Upper lobe of right lung (tissue), 1 donor: ENCODE results near the gene DNAJB1. TPM values are rescaled to one million over a fixed set of nuclear protein-coding genes. Genes with fewer than 3 reads are reported as not detected.
"Not testable (repeated sequence)": the region's sequence is repeated elsewhere in the genome, so short reads cannot be mapped to it uniquely, and the experiment has no call there.

Experiments used
- ATAC-seq: fragments of 200-7000 bp; cut with Tn5 transposase; one replicate; pipeline ENCODE4 v1.9.1; 2020; ENCODE audit warnings: mild to moderate bottlenecking, moderate library complexity
- DNase-seq: peaks from one replicate; pipeline ENCODE4 v3.0.0-alpha.2; 2020
- H3K27ac ChIP-seq: fragments of 200-600 bp; one replicate; pipeline ENCODE4 v1.8.0; 2022
- H3K27me3 ChIP-seq: fragments of 200-600 bp; one replicate; pipeline ENCODE4 v1.8.0; 2022; ENCODE audit warnings: mild to moderate bottlenecking
- H3K36me3 ChIP-seq: fragments of 200-600 bp; one replicate; pipeline ENCODE4 v1.8.0; 2022
- H3K4me1 ChIP-seq: fragments of 200-600 bp; one replicate; pipeline ENCODE4 v1.8.0; 2022
- H3K4me3 ChIP-seq: fragments of 200-600 bp; one replicate; pipeline ENCODE4 v1.8.0; 2022; ENCODE audit warnings: mild to moderate bottlenecking
- H3K9me3 ChIP-seq: fragments of 200-600 bp; one replicate; pipeline ENCODE4 v1.8.0; 2022
- intact Hi-C: fragments of 100-400 bp; cut with DNase I; formaldehyde crosslinking; loops from one replicate; pipeline ENCODE4 v1.11.0; 2022
- long read RNA-seq: library from polyadenylated mRNA; unstranded; transcript quantifications from one replicate; pipeline ENCODE4 v2.0.0, GENCODE V29; 2021
- total RNA-seq: library from RNA; stranded (reverse); fragmentation: NEBNext Ultra II Directional; extraction: Animal tissue kit (Norgen Biotek cat#: 25700); gene quantifications from one replicate; pipeline ENCODE4 v1.2.1, GENCODE V29; 2021
- TF ChIP-seq, protein P1 (sequence below): fragments of 200-600 bp; IDR thresholded peaks from one replicate; pipeline ENCODE4 v1.8.0; 2022; ENCODE audit warnings: antibody characterized with exemption
- donor health status: DM: no; HTN: yes; CAD: no; lungs with severe emphysema.

The DNAJB1 gene
- total RNA-seq, result 99.7 TPM
- long read RNA-seq, transcript DNAJB1-201 (3 exons, 2,264 nt), result major isoform, 310 of 360 reads
- long read RNA-seq, transcript DNAJB1-208 (3 exons, 882 nt), result minor isoform, 14 of 360 reads
- long read RNA-seq, partial matches to known transcripts, result 21 of 360 reads
- long read RNA-seq, other reads (novel, unspliced or antisense), result 15 of 360 reads

DNA sequence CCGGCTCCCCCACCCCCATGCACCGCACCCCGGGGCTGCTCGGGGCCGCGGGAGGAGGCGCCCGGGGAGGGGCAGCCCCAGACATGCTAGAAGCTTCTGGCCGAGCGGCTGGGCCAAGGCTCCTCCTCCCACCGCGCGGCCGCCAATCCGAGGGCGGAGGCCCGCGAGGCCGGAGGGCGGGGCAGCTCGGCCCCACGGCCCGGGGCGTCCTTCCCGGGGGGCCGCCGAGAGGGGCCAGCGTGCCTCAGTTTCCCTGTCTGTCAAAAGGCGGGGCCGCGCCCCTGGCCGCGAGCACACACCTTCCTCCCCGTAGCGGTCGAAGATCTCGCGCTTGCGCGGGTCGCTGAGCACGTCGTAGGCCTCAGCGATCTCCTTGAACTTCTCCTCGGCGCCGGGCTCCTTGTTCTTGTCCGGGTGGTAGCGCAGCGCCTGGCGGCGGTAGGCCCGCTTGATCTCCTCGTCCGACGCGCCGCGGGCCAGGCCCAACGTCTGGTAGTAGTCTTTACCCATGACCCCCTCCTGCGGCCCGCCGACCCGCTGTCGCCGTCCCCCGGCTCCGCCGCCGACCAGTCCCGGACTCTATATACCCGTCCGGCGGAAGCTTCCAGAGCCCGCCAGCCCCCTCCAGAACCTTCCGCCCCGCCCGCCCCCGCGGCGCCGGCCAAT is at the start of gene DNAJB1:
TSS of gene DNAJB1 (minus strand) at position 558 of the 666 bp plus-strand sequence. CDS start at position 510, 48 bp downstream.
- Histone ChIP-seq H3K27me3 (no peaks in the 10 kb centered on the region), H3K27ac (peak within 1 kb of the TSS; percentile 99), H3K9me3 (no peaks in the 10 kb centered on the region), H3K4me3 (peak within 1 kb of the TSS; percentile 98), H3K36me3 (peaks cover 29% of the 10 kb centered on the region), H3K4me1 (peaks cover 35% of the 10 kb centered on the region)
- DNase-seq, result peak; percentile 94
- TF ChIP-seq, protein P1, sequence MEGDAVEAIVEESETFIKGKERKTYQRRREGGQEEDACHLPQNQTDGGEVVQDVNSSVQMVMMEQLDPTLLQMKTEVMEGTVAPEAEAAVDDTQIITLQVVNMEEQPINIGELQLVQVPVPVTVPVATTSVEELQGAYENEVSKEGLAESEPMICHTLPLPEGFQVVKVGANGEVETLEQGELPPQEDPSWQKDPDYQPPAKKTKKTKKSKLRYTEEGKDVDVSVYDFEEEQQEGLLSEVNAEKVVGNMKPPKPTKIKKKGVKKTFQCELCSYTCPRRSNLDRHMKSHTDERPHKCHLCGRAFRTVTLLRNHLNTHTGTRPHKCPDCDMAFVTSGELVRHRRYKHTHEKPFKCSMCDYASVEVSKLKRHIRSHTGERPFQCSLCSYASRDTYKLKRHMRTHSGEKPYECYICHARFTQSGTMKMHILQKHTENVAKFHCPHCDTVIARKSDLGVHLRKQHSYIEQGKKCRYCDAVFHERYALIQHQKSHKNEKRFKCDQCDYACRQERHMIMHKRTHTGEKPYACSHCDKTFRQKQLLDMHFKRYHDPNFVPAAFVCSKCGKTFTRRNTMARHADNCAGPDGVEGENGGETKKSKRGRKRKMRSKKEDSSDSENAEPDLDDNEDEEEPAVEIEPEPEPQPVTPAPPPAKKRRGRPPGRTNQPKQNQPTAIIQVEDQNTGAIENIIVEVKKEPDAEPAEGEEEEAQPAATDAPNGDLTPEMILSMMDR, result no peak
- ATAC-seq, result peak; percentile 83
- intact Hi-C loops, result no loop called here

- no peak for ATAC-seq
- no peak for DNase-seq
- H3K27ac ChIP-seq, result no peak overlapping the region
- H3K4me3 ChIP-seq, result no peak overlapping the region
- peaks cover 17% of the 10 kb centered on the region for H3K36me3 ChIP-seq
- intact Hi-C loops, result no loop called here
- H3K9me3 ChIP-seq, result no peaks in the 10 kb centered on the region
- TF ChIP-seq, protein P1, result no peak
- no peaks in the 10 kb centered on the region for H3K27me3 ChIP-seq
- peaks cover 17% of the 10 kb centered on the region for H3K4me1 ChIP-seq
Measured at GRCh38 chr19:14567079-14567478, 48.9 kb upstream of the DNAJB1 start.

GRCh38 chr19:14566712-14567077 is 48.5 kb upstream of the DNAJB1 start:
- TF ChIP-seq, protein P1, result no peak
- Histone ChIP-seq H3K27ac (no peak overlapping the region), H3K36me3 (peaks cover 17% of the 10 kb centered on the region), H3K9me3 (no peaks in the 10 kb centered on the region), H3K4me1 (peaks cover 17% of the 10 kb centered on the region), H3K27me3 (no peaks in the 10 kb centered on the region), H3K4me3 (no peak overlapping the region)
- ATAC-seq (no peak), DNase-seq (no peak)
- intact Hi-C loops, result no loop called here

- H3K4me1 ChIP-seq, result peaks cover 14% of the 10 kb centered on the region
- H3K27ac ChIP-seq, result no peak overlapping the region
- H3K9me3 ChIP-seq, result no peaks in the 10 kb centered on the region
- no peaks in the 10 kb centered on the region for H3K27me3 ChIP-seq
- DNase-seq (no peak), ATAC-seq (no peak)
- no peak overlapping the region for H3K4me3 ChIP-seq
- intact Hi-C loops, result no loop called here
- TF ChIP-seq, protein P1, result no peak
- H3K36me3 ChIP-seq, result peaks cover 17% of the 10 kb centered on the region
Measured at GRCh38 chr19:14565765-14566711, 47.8 kb upstream of the DNAJB1 start.

- DNase-seq (no peak), ATAC-seq (no peak)
- Histone ChIP-seq H3K9me3 (no peaks in the 10 kb centered on the region), H3K36me3 (peaks cover 17% of the 10 kb centered on the region), H3K4me1 (peaks cover 8% of the 10 kb centered on the region), H3K4me3 (no peak overlapping the region), H3K27ac (no peak overlapping the region), H3K27me3 (no peaks in the 10 kb centered on the region)
- intact Hi-C loops, result no loop called here
- TF ChIP-seq, protein P1, result no peak
Measured at GRCh38 chr19:14565298-14565679, 47.1 kb upstream of the DNAJB1 start.

DNA sequence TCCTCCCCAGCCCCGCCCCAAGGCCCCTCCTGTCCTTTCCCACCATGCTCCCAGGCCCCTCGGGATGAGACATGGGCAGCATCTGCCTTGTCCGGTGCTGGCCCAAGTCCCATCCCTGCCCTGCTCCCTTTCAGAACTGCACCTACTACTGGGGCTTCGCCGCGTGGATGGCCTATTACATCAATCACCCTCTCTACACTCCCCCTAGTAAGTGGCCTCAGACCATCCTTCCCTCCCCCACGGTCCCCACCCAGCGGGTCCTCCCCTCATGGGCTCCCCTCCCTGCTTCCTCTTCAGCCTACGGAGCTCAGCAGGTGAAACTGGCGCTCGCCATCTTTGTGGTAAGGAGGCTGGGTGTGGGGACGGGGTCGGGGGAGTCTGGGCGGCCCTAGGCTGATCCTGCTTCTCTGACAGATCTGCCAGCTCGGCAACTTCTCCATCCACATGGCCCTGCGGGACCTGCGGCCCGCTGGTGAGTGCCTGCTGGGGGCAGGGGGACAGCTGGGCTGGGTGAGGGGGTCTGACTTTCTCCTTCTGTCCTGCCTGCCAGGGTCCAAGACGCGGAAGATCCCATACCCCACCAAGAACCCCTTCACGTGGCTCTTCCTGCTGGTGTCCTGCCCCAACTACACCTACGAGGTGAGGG is 46.6 kb upstream of the DNAJB1 start:
- H3K36me3 ChIP-seq, result peaks cover 17% of the 10 kb centered on the region
- H3K27me3 ChIP-seq, H3K27ac ChIP-seq, intact Hi-C loops, H3K9me3 ChIP-seq, H3K4me1 ChIP-seq, H3K4me3 ChIP-seq, ATAC-seq, DNase-seq: not testable (repeated sequence)
